T-helper 2 cell treated with Interferon-gamma antibody and Interleukin-4, amounts not matched to agents 5 μg/mL and 100 μg/mL, for 36 hours (primary cell): Measurements from ENCODE around the gene PYGB.

Source experiments
- DNase-seq: peaks from one replicate; pipeline ENCODE4 v3.0.0; 2021; ENCODE audit warnings: low spot score
- H3K27ac Mint-ChIP-seq: one replicate; pipeline ENCODE4 v1.8.0; 2021; ENCODE audit warnings: mild to moderate bottlenecking, mixed read lengths
- H3K27me3 Mint-ChIP-seq: one replicate; pipeline ENCODE4 v1.8.0; 2021; ENCODE audit warnings: low read depth, mixed read lengths
- H3K36me3 Mint-ChIP-seq: one replicate; pipeline ENCODE4 v1.8.0; 2021; ENCODE audit warnings: low read depth, mixed read lengths
- H3K4me1 Mint-ChIP-seq: one replicate; pipeline ENCODE4 v1.8.0; 2021; ENCODE audit warnings: low read depth, mixed read lengths
- H3K4me3 Mint-ChIP-seq: one replicate; pipeline ENCODE4 v1.8.0; 2022; ENCODE audit warnings: mild to moderate bottlenecking, moderate library complexity, mixed read lengths
- H3K9me3 Mint-ChIP-seq: one replicate; pipeline ENCODE4 v1.8.0; 2021; ENCODE audit warnings: mixed read lengths

Gene PYGB

GRCh38 chr20:25341716-25342680, 94.1 kb downstream of the PYGB start:
- peaks cover 27% of the 10 kb centered on the region for H3K4me1 Mint-ChIP-seq
- H3K27ac Mint-ChIP-seq, result no peak overlapping the region

DNA sequence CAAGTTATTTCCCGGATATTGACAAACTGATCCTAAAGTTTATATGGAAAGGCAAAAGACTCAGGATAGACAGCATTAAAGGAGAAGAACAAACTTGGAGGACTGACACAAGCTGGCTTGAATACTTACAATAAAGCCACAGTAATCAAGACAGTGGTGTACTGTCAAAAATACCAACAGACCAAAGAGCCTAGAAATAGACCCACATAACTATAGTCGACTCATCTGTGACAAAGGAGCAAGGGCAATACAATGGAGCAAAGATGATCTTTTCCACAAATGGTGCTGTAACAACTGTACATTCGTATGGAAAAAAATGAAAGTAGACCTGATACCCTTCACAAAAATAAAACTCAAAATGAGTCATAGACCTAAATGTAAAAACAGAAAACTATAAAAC, 96.7 kb downstream of the PYGB start:
- H3K36me3 Mint-ChIP-seq, result peaks cover 3% of the 10 kb centered on the region

More at GRCh38 chr20:25341716-25342680, 94.1 kb downstream of the PYGB start:
- Mint-ChIP-seq H3K27me3 (no peaks in the 10 kb centered on the region), H3K9me3 (no peaks in the 10 kb centered on the region), H3K4me3 (no peak overlapping the region), H3K36me3 (peaks cover 10% of the 10 kb centered on the region)
- DNase-seq, result no peak

GRCh38 chr20:25345721-25346120, 97.8 kb downstream of the PYGB start:
- H3K27ac Mint-ChIP-seq, result no peak overlapping the region
- no peaks in the 10 kb centered on the region for H3K27me3 Mint-ChIP-seq
- no peaks in the 10 kb centered on the region for H3K9me3 Mint-ChIP-seq
- no peak for DNase-seq
- H3K4me3 Mint-ChIP-seq, result no peak overlapping the region
- peaks cover 26% of the 10 kb centered on the region for H3K4me1 Mint-ChIP-seq
- peaks cover 3% of the 10 kb centered on the region for H3K36me3 Mint-ChIP-seq

More for the DNA sequence above, 96.7 kb downstream of the PYGB start:
- Mint-ChIP-seq H3K27ac (no peak overlapping the region), H3K4me3 (no peak overlapping the region), H3K4me1 (peaks cover 26% of the 10 kb centered on the region), H3K27me3 (no peaks in the 10 kb centered on the region), H3K9me3 (no peaks in the 10 kb centered on the region)
- DNase-seq, result no peak

DNA sequence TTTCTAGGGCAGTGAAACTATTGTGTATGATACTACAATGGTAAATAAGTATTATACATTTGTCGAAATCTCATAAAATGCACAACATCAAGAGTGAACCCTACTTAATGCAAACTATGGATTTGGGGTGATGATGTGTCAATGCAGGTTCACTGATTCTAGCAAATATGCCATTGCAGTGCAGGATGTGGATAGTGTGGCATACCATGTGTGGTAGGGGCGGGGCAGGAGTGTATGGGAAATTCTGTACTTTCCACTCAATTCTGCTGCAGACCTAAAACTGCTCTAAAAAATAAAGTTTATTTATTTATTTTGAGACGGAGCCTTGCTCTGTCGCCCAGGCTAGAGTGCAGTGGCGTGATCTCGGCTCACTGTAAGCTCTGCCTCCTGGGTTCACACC, 98.5 kb downstream of the PYGB start:
- Mint-ChIP-seq H3K27ac (no peak overlapping the region), H3K9me3 (no peaks in the 10 kb centered on the region), H3K36me3 (peaks cover 3% of the 10 kb centered on the region), H3K27me3 (no peaks in the 10 kb centered on the region), H3K4me3 (no peak overlapping the region), H3K4me1 (peaks cover 26% of the 10 kb centered on the region)
- peak; percentile 10 for DNase-seq
